ENCODE results near the gene VSTM2B.
"Not testable (repeated sequence)": the region's sequence is repeated elsewhere in the genome, so short reads cannot be mapped to it uniquely, and the experiment has no call there.

VSTM2B gene

DNA sequence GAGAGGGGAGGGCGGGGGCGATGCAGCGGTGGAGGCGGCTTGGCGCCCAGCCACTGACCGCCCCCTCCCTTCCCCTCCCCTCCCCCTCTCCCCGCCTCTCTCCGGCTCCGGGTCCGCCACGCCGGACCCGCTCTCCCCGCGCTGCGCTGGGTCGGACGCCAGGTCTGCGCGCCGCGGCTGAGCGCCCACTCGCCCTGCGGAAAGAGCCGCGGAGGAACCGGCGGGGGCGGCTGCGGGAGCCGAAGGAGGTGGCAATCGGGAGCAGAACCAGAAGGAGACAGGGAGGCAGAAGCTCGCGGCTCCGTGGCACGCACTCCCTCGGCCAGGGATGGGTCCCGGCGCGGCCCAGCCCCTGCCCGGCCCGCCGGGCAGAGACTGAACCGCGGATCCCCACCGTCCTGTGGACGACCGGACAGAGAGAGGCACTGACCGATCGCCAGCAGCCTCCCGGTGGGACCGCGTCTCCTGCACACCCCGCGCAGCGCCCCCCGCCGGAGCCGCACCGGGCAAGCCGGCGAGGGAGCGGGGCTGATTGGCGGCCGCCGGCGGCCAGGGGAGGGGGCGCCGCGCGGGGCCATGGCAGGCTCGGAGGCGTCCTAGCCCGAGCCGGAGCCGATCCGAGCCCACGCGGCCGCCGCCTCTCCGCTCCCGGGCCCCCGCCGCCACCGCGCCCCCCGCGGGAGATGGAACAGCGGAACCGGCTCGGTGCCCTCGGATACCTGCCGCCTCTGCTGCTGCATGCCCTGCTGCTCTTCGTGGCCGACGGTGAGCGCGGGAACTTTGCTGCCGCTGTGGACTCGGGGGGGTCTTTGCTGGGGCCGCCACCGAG is at the start of gene VSTM2B:
TSS of gene VSTM2B (plus strand) at position 94 of the 829 bp plus-strand sequence. CDS start at position 684, 590 bp downstream.
- DNase-seq: no peak

DNA sequence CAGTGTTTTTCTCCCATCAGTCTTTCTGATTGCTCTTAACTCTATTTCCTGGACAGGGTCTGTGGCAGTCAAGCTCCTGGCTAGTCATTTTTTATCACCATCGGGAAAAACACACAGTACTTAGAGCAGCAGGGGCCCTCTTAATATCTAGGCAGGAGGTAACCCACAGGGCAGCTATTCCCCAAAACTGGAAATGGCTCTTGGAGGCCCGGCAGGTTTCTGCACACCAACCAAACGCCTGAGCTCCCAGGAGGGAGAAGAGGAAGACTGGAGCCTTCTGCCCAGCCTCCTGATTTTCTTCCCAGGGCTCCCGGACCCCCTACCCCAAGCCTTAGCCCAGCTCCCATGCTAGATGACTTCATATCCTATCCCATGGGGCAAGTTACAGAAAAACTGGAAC is 49.3 kb upstream of the VSTM2B start:
- DNase-seq: no peak

DNA sequence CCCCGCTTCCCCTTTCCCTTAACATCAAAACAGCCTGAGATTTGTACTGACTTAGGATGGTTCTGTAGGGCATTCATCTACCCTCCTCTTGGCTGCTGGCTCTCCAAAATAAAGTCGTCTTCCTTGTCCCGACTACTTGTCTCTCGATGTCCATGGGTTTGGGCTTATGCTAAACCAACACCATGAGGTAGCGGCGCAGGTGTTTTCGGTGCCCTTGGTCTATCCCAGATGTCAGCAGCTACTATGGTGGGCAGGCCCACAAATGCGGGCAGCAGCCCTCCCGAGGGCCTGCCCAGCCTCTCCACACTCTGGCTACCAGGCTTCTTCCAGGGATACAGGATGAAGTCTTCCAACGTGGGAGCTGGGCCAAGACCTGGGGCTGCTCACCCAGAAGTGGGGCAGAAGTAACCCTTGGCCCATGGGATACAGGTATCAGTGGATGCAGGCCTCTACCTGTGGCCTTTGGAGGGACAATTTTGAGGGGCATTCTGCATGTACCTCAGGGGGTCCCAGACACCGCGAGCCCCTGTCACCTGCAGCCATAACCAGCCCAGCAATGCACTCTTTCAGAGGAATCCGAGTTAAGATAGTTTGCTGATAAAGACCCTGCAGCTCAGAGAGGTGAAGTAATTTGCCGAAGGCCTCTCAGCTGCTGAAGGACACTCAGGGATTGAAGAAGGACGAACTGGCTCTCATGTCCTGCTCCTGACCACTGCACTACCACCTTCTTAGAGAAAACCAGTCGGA is 47.8 kb upstream of the VSTM2B start:
- DNase-seq: no peak

DNA sequence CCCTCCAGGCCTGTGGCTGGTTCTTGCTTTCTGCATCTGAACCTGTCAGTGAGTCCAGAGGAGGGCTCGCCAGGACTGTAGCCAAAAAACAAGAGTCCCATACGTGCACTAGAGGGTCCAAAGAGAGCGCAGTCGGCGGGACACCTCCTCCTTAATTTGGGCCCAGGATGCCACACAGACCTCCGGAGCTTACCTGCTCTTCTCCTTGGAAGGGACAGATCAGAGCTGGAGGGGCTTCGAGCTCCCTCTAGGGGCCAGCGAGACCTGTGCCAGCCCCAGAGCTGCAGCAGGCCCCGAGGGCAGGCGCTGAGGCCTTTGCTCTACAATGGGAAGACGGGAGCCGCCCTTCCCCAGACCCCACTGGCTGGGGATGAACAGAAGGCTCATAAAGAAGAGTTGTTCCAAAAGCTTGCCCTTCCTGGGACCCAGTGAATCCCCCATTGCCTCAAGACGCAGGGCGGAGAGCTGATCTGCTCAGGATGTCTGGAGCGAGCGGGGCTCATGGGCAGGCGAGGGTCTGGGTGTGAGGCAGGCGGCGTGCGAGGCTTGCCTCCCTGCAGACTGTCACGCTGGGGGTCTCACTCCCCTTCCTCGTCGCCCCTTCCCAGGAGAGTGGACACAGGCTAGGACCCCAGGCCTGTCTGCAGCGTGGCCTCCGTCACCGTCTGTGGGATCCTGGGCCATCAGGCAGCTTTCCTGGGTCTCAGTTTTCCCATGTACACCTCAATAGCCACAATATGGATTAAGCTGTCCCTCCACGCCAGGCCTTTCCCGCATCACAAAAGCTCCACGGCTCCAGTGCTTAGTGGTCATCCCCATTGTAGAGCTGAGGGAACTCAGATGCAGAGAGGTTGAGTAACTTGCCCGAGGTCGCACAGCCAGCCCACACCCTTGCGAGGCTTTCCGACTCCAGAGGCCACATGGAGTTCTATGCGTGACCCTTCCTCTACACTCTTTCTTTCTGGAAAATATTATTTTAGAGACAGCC is 46.9 kb upstream of the VSTM2B start:
- no peak for DNase-seq

DNA sequence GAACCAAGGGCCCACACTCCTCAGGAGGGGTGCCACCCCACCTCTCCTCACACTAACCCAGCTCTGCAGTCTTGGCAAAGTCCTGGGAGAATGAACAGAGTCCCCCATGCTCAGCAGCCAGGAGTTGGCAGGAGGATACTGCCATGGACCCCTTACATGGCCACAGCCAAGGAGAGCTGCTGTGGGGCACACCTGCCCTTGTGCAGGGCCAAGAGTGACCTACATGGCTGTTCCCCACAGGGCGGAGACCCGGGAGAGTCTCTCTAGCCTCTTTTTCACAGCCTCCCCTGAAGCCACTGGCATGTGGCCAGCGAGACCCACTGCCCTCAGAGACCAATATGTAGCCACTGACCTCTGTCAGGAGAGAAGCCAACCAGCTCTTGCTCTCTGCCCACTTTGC is 45.9 kb upstream of the VSTM2B start:
- no peak for DNase-seq

DNA sequence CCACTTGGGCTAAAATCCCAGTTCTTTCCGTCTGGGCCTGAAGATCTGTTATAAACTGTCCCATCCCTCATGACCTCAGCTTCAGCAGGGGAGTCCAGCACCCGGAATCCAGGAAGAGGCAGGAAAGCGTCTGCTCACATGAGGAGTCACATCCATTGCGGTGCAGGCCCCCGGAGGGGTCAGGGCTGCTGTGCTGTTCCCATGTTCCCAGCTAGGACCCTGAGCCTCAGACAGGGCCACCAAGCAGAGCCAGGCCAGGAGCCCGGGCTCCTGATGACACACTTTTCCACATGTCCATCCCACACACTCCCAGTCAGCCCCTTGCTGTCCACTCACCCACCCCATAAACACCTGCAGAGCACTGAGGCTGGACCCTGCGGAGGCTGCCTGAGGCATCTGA is 45.3 kb upstream of the VSTM2B start:
- DNase-seq: no peak

DNA sequence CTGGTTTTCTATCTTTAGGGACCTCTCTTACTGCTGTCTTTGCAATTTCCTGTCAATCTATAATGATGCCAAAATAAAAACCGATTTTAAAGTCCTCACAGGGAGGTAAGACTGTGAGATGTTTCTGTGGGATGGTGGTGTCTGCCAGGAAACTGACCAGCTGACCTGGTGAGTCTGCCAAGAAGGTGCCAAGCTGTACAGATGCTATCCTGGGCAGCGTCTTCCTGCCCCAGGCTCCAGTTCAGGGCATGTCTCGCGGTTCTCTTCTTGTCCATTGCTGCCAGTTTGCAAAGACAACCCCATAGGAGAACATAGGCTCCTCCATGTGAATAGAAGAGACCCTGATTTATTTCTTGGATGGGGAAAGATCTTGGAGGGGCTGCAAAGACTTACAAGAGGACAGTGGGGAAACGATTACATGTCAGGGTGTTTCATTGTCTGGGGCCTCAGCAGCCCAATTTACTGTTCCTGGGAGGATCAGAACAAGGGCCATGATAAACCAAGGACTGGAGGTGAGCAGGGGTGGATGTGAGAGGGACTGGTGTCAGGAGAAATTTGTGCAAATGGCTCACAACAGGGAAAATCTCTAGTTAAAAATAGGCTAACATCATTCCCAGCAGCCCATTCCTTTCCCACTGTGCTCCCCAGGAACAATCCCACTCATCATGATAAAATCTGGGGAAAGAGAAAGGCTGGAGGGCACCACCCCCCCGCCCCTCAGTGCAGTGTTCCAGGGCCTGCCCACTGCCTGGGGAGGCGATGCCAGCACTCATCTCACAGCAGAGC is 42.7 kb upstream of the VSTM2B start:
- no peak for DNase-seq

DNA sequence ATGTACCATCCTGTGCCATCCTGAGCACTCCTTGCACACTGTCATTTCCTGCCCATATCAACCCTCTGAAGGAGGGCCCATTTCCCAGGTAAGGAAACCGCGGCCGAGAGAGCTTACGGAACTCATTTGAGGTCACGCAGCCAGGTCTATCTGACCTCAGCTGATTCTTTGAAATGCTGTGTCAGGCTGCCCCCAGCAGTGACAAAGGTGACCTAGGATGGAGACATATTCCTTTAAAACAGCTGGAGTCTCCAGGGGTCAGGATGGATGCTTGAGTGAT is 42.2 kb upstream of the VSTM2B start:
- no peak for DNase-seq

DNA sequence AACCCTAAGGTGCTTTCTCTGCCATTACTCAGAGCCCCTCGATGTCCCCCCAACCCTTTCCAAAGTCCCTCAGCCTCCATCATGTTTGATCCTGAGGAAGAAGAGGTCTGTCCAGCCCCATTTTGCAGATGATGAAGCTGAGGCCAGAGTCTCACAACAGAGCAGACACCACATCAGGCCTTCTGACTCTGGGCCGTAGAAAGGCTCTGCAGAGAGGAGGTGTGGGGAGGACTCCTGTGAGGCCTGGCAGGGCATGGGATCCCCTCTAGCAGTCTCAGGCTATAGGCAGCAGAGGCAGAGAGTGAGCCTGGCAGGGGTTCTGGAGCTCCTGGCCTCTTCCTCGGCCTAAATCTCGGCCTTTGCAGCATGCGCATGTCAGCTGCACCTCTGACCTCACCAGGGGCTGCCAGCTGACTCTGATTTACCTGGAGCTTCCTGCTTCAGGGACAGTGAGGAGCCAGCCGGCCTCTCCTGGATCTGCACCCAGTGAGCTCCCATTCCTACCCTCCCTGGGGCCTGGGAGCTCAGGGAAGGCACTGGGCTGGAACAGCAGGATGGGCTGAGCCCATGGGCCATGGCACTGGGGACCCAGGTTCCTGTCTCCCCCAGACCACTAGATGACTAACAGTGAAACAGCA is 41.7 kb upstream of the VSTM2B start:
- no peak for DNase-seq

DNA sequence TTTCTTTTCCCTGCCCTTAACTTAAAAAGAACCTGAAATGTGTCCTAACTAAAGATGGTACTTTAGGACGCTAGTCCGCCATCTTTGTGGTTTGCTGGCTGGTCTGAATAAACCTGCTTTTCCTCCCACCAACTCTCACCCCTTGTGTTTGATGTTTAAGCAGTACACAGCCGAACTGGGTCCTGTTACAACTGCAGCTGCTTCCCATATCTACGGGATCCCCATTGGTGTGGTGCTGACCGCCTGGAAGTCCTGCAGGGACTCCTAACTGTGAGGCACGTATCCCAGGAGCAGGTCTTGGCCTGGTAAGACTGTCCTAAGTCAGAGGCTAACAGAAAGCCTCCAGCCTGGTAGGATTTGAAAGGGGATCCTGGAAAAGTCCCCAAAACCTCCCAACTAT is 40.9 kb upstream of the VSTM2B start:
- DNase-seq: no peak

DNA sequence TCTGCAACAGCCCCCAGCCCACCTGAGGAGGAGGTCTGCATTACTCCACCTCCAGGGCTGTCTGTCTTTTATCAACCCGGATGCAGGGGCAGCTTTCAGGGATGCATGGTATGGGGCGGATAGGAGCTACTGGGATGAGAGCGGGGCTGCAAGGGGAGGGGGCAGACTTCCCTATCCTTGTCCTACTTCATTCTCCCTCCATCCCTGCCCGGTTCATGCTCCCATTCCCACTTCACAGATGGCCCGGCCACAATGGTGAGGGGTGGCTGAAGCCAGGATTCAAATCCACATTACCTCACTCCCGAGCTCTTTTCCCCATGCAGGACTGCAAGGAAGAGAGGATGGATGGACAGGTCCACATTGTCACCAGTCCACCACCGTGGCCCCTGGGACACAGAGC is 40.5 kb upstream of the VSTM2B start:
- no peak for DNase-seq

DNA sequence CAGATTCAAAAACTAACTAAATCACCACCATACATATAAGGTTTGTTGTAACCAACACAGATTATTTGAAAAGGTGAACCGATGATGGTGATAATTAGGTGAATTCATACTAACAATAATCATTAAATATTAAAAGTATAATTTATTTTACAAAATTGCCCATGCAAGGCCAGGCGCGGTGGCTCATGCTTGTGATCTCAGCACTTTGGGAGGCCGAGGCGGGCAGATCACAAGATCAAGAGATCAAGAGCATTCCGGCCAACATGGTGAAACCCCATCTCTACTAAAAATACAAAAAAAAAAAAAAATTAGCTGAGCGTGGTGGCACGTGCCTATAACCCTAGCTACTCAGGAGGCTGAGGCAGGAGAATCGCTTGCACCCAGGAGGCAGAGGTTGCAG is 38.8 kb upstream of the VSTM2B start:
- not testable (repeated sequence) for DNase-seq

DNA sequence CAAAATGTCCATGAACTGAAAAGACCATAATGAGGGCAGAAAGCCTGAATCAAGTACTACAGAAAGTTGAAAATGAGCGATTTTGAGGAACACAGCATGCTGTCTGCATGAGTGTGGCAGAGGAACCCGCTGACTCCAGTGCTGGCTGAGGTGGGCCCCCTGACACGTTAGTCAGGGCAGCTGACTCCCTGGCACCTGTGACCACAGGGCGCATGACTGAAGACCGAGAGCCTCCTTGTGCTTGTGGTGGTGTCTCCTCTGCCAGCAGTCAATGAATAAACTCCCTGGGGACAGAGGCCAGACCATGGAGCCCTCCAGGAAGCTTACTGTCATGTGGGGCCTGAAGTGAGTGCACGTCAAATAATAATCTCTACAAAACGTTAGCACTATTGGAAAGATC is 38.4 kb upstream of the VSTM2B start:
- DNase-seq: no peak

DNA sequence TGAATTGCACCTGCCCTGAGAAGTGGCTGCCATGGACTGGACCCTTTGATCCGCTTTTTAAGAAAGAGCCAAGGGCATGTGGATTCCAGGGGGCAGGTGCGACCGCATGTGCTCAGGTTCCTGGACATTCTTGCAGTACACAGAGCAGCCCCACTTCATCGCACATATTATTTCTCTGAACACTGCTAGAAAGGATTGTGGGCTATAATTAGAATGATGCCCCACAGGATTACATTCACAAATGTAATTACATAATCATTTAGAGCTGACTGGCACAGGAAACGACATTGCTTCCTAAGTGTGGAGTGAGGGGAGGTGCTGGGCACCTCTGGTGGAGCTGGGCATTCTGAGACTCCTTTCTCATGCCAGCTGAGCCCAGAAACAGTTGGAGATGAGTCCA is 37.5 kb upstream of the VSTM2B start:
- no peak for DNase-seq

DNA sequence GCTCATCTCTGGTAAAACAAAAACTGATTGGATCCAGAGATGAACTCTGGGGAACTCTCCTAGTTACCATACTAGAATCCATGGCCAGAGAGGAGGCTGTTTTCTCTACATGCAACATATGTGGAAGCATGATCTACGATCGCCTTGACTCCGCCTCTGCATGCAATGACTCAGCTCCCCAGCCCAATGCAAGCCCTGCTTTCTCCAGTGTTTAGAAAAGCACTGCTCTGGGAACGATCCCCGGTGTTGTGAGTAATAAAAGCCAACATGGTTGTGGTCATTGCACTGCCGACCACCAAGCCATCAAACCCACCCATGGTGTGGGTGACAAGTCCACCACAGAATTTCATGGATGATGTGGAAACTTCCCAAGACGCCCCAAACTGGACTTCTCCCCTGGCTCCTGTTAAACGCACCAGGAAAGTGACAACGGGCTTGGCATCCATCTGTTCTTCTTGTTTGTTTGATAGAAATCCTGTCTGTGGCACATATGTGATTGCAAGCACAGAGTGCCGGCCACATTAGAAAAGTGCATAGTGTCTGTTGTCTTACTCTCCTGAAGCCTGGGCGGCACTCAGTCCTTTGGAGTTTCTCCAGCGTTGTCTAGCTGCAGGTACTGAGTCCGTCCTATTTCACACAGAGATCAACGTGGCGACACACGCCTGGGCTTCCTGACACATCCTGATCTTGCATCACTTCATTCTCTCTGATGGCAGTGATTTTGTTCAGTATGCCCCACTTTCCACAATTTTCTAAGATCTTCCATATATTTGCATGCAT is 36.4 kb upstream of the VSTM2B start:
- no peak for DNase-seq

DNA sequence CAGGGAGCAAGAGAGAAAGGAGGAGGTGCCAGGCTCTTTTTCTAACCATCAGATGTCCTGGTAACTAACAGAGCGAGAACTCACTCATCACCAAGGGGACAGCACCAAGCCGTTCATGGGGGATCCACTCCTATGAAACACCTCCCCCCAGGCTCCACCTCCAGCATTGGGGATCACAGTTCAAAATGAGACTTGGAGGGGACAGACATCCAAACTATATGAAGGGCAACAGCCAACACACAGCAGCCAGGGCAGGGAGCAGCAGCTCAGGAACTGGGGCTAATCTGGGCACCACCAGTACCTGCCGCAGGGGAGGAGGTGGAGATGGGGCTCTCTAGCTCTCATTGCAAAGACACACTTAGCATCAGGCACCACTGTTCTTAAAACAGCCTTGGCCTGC is 34.3 kb upstream of the VSTM2B start:
- DNase-seq: no peak

DNA sequence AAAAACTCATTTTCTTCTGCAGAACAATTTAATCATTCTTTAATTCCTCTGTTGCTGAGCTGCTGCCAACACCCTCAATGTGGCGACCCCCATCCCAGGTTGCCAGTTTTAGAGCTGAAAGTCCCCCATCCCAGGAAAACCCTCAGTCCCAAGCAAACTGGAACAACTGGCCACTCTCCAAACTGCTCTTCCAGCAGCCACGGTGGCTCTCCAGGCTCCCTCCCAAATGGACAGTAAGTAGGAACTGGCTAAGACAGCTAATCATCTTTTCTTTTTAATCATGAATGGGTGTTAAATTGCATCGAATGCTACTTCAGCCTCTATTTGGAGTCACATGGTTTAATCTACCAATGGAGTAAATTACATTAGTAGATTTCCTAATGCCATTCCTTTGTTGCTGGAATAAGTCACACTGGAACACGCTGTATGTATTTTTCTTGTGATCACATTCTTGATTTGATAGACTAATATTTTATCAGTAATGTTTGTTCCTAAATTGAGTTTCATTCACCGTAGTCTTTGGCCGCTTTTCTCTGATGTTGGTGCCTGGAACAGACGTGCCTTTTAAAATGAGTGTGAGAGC is 33.7 kb upstream of the VSTM2B start:
- no peak for DNase-seq

DNA sequence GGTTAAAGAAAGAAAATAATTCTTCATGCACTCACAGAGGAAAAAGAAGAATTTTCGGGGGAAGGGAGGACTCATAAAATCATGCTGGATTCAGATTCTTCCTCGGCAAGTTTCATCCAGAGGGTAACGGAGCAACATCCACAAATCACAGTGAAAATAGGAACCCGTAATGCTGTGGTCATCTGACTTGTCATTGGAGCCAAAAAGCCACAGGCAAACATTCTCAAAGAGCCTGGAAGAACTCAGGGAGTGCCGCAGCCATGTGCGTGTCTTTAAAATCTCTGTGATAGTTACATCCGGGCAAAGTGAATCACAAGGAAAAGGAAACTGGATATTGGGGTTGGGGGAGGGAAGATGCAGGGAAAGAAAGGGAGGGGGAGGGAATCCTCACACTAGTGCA is 33.0 kb upstream of the VSTM2B start:
- no peak for DNase-seq

DNA sequence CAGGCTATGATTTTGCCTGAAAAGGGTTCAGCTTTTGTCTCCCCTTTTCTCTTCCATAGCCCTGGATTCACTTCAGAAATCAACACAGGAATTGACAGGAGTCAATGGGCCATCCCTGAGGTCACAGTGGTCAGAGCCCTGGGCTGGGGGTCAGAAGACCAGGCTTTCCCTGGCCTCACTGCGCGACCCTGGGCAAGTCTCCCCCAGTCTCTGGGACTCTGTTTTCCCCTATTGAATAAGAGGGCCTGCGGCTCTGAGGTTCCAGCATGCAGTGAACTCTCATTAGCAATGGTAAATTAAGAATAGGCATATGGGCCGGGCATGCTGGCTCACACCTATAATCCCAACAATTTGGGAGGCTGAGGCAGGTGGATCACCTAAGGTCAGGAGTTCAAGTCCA is 30.7 kb upstream of the VSTM2B start:
- DNase-seq: no peak

DNA sequence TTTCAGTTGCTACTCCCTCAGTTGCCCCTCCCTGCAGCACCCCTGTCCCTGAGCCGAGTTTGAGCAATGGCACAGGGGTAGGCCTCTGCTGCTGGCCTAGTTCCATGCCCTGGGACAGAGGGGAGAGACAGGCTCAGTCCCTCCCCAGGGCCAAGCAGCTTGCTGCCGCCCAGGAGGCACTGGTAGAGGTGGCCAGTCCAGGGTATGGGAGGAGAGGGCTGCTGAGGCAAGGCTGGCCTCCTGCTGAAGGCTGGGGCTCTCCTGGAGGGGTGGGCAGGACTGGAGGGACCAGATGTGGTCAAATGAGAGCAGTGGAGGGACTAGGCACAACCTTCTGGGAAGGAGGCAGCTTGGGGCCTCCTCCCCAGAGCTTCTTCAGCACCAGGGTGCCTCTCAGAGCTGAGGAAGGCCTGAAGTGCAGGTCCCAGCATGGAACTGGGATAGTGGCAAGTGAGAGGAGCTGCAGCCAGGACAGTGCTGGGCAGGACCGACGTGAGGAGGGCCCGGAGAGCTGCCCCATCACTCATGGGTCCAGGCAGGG is 29.8 kb upstream of the VSTM2B start:
- DNase-seq: no peak

DNA sequence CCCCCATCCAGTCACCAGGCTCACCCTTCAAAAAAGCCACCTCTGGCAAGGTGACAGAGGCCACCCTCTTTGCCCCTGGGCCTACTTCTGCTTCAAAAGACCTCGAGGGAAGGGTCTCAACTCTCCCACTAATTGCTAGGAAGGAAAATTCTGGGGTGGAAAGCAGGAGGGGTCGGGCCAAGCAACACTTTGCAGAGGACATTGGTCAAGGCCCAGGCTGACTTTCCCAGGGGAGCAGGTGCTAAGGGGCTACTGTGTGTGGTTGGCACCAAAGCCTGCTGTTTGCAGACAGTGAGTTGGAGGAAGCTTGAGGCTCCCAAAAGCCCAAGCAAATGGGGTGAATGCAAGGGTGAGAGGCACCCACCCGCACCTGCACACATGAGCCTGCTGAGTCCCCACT is 28.6 kb upstream of the VSTM2B start:
- no peak for DNase-seq

All from NCI-H510A treated with DMSO at 0.1 percent for 48 hours (cell line).